Measurements from ENCODE around the gene MUC4. TPM values are rescaled to one million over a fixed set of nuclear protein-coding genes. Genes with fewer than 3 reads are reported as not detected.
"Not testable (repeated sequence)": the region's sequence is repeated elsewhere in the genome, so short reads cannot be mapped to it uniquely, and the experiment has no call there.

Gene MUC4
- total RNA-seq, 2 experiments from 2014 or later, result 0.15 to 0.24 TPM

DNA sequence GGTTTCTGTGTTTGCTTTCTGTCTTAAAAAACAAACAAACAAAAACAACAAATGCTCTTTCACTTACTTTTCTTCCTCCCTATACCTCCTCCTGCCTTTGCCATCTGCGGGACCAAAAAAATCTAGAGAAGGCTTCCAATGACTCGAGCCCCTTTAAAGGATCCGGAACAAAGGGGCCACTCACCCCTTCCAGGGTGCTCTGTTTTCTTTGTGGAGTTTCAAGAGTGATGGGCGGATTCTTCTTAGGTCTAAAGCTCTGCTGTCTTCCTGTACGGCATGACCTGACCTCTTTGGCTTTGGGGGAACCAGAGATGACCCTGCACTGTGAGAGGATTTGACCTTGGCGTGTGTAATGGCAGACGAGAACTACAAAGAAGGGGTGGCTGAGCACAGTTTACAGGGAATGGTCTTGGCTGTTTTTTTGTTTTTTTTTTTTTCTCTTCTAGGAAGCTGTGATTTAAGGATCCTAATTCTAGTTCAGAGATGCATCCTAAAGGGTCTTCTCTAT is 93.2 kb downstream of the MUC4 start:
- no peaks in the 10 kb centered on the region for H3K9me3 Mint-ChIP-seq
- no peak for DNase-seq
- H3K36me3 Mint-ChIP-seq, result peaks cover 13% of the 10 kb centered on the region
- intact Hi-C loops (cut with micrococcal nuclease), result no loop called here
- ChIA-PET POLR2A (no interaction called here), CTCF (no interaction called here)
- H3K27me3 Mint-ChIP-seq, result no peaks in the 10 kb centered on the region
- peaks cover 6% of the 10 kb centered on the region for H3K4me1 Mint-ChIP-seq (ENCODE audit: low read depth)
- no peak overlapping the region for H3K27ac Mint-ChIP-seq
- H3K4me3 Mint-ChIP-seq, result no peak overlapping the region

DNA sequence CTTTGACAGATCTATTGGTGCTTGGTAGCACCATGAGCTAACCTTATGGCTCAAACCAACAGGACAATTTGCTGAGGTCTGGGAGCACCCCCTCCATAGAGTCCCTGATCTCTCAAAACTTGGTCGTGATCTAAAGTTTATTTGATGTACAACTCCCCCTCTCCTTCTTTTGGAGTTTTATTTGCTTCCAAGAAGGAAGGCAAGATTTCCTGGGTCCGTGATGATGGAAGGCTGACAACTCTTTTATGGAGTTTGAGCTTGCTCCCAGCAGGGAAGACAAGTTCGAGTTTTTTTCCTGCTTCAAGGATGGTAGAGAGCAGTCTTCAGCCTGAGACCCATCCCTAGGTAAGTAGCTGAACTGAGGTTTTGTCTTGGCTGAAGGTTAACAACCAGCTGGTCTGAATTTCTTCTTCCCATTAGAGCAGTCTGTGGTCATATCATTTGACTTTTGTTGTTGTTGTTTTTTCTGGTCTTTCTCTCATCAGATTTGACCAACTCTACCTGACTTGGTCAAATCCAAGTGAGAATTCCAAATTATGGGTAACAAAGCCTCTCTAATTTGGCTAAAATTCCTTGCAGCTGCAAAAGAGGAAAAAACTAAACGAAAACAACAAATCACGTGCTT is 93.8 kb downstream of the MUC4 start:
- ChIA-PET CTCF (no interaction called here), POLR2A (no interaction called here)
- intact Hi-C loops (cut with micrococcal nuclease), result no loop called here
- Mint-ChIP-seq H3K27me3 (no peaks in the 10 kb centered on the region), H3K27ac (no peak overlapping the region), H3K9me3 (no peaks in the 10 kb centered on the region), H3K4me1 (ENCODE audit: low read depth) (peaks cover 6% of the 10 kb centered on the region), H3K4me3 (no peak overlapping the region), H3K36me3 (peaks cover 13% of the 10 kb centered on the region)
- no peak for DNase-seq

DNA sequence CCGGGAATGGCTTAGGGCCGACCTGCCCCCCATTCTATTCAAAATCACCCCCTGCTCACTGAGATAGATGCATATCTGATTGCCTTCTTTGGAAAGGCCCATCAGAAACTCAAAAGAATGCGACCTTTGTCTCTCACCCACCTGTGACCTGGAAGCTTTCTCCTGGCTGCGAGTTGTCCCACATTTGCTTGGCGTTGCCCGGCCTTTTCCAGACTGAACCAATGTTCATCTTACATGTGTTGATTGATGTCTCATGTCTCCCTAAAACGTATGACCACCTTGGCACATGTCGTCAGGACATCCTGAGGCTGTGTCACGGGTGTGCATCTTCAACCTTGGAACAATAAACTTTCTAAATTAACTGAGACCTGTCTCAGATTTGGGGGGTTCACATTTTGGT is 94.3 kb downstream of the MUC4 start:
- H3K4me1 Mint-ChIP-seq (ENCODE audit: low read depth), result peaks cover 6% of the 10 kb centered on the region
- no peak overlapping the region for H3K4me3 Mint-ChIP-seq
- H3K36me3 Mint-ChIP-seq, result peaks cover 13% of the 10 kb centered on the region
- POLR2A ChIA-PET, result no interaction called here
- no peak overlapping the region for H3K27ac Mint-ChIP-seq
- DNase-seq, result no peak
- CTCF ChIA-PET, result no interaction called here
- no peaks in the 10 kb centered on the region for H3K27me3 Mint-ChIP-seq
- intact Hi-C loops (cut with micrococcal nuclease), result no loop called here
- H3K9me3 Mint-ChIP-seq, result no peaks in the 10 kb centered on the region

DNA sequence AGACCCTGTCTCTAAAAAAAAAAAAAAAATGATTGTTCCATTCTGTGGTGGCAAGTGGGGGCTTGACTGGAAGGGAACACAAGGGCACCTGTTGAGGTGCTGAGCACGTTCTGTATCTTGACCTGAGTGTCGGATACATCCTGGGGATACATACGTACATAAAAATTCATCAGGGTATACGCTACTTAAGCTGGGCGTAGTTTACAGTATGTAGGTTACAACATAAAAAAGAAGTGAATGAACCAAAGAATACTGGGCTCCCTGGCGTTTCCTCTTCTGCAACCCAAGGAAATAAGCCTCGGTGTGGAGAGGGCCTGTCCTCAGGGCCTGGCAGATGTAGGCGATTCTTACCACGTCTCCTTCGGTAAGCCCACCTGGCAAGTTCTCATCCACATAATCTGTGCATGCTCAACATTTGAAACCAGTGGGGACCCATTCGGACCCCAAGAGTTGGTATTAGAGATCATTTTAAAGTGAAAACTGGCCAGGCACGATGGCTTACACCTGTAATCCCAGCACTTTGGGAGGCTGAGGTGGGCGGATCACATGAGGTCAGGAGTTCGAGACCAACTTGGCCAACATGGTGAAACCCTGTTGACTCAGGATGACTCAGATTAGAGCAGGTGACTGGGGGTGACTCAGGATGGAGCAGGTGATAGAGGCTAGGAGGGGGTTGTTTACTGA is 96.0 kb downstream of the MUC4 start:
- Mint-ChIP-seq H3K36me3 (peaks cover 13% of the 10 kb centered on the region), H3K27me3 (no peaks in the 10 kb centered on the region), H3K27ac (no peak overlapping the region), H3K9me3 (no peaks in the 10 kb centered on the region), H3K4me3 (no peak overlapping the region), H3K4me1 (ENCODE audit: low read depth) (peaks cover 6% of the 10 kb centered on the region)
- DNase-seq, result peak; percentile 59
- intact Hi-C loops (cut with micrococcal nuclease), result no loop called here
- ChIA-PET POLR2A (interaction anchor here (1.2 kb wide), 1 partner anchor 23 kb away, joined by 4 read pairs; no protein-coding TSS in a partner anchor), CTCF (no interaction called here)

DNA sequence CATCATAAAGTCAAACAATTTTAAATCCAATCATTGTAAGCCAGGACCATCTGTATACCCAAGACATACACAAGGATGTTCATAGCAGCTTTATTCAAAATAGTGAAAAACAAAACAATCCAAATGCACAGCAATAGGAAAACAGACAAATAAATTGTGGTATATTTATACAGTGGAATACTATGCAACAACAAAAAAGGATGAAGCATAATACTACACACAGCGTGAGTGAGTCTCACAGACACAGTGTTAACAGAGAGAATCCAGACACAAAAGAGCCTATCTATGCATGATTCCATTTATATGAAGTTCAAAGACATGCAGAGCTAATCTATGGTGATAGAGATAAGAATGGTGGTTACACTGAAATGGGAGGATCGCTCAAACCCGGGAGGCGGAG is 96.6 kb downstream of the MUC4 start:
- peaks cover 6% of the 10 kb centered on the region for H3K4me1 Mint-ChIP-seq (ENCODE audit: low read depth)
- ChIA-PET POLR2A (interaction anchor here (1.2 kb wide), 1 partner anchor 22 kb away, joined by 4 read pairs; no protein-coding TSS in a partner anchor), CTCF (no interaction called here)
- no peaks in the 10 kb centered on the region for H3K9me3 Mint-ChIP-seq
- no peaks in the 10 kb centered on the region for H3K27me3 Mint-ChIP-seq
- no peak overlapping the region for H3K27ac Mint-ChIP-seq
- no peak for DNase-seq
- peaks cover 13% of the 10 kb centered on the region for H3K36me3 Mint-ChIP-seq
- H3K4me3 Mint-ChIP-seq, result no peak overlapping the region
- intact Hi-C loops (cut with micrococcal nuclease), result no loop called here

DNA sequence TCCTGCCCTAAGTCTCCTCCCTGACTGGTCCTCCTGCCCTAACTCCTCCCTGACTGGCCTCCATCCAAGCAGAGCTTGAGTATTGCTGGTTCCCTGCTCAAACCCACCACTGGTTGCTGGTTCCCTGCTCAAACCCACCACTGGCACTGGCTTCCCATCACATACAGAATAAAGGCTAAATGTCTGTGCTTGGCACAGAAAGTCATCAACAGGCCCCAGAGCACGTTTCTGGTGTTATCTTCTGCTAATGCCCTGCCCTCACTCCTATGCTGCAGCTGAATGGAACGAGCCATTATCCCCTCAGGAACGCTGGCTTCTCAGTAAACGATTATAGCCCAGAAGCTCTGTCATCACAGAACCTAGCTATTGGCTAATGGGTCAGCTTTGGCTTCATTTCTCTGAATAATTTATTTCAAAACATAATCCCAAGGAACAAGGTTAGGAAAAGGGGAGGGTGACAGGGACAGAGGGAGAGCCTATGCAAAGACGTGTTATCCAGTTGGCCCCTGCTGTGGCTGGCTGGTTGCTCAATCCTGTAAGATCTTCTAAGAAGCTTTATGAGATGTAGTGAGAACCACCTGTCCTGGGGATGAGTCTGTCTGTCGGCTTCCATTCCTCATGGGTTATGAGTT is 97.2 kb downstream of the MUC4 start:
- intact Hi-C loops (cut with micrococcal nuclease), result no loop called here
- no peaks in the 10 kb centered on the region for H3K9me3 Mint-ChIP-seq
- H3K4me3 Mint-ChIP-seq, result no peak overlapping the region
- no peaks in the 10 kb centered on the region for H3K27me3 Mint-ChIP-seq
- no peak for DNase-seq
- H3K4me1 Mint-ChIP-seq (ENCODE audit: low read depth), result peaks cover 6% of the 10 kb centered on the region
- H3K36me3 Mint-ChIP-seq, result peaks cover 13% of the 10 kb centered on the region
- ChIA-PET POLR2A (no interaction called here), CTCF (no interaction called here)
- no peak overlapping the region for H3K27ac Mint-ChIP-seq

DNA sequence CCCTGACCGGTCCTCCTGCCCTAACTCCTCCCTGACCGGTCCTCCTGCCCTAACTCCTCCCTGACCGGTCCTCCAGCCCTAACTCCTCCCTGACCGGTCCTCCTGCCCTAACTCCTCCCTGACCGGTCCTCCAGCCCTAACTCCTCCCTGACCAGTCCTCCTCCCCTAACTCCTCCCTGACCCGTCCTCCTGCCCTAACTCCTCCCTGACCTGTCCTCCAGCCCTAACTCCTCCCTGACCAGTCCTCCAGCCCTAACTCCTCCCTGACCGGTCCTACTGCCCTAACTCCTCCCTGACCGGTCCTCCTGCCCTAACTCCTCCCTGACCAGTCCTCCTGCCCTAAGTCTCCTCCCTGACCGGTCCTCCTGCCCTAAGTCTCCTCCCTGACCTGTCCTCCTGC is 98.6 kb downstream of the MUC4 start:
- intact Hi-C loops (cut with micrococcal nuclease); H3K4me3 Mint-ChIP-seq; CTCF ChIA-PET; H3K27me3 Mint-ChIP-seq; H3K27ac Mint-ChIP-seq; H3K4me1 Mint-ChIP-seq (ENCODE audit: low read depth); POLR2A ChIA-PET; DNase-seq; H3K9me3 Mint-ChIP-seq: not testable (repeated sequence)
- H3K36me3 Mint-ChIP-seq, result peaks cover 13% of the 10 kb centered on the region

DNA sequence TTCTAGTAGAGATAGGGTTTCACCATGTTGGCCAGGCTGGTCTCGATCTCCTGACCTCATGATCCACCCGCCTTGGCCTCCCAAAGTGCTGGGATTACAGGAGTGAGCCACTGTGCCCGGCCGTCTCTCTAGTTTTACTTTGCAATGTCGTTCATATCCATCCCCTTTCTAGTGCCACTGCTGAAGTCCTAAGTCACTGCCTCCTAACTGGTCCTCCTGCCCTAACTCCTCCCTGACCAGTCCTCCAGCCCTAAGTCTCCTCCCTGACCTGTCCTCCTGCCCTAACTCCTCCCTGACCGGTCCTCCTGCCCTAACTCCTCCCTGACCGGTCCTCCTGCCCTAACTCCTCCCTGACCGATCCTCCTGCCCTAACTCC is 99.2 kb downstream of the MUC4 start:
- intact Hi-C loops (cut with micrococcal nuclease); H3K4me3 Mint-ChIP-seq; H3K9me3 Mint-ChIP-seq; H3K4me1 Mint-ChIP-seq (ENCODE audit: low read depth); CTCF ChIA-PET; H3K27me3 Mint-ChIP-seq; POLR2A ChIA-PET; DNase-seq; H3K27ac Mint-ChIP-seq: not testable (repeated sequence)
- peaks cover 13% of the 10 kb centered on the region for H3K36me3 Mint-ChIP-seq

DNA sequence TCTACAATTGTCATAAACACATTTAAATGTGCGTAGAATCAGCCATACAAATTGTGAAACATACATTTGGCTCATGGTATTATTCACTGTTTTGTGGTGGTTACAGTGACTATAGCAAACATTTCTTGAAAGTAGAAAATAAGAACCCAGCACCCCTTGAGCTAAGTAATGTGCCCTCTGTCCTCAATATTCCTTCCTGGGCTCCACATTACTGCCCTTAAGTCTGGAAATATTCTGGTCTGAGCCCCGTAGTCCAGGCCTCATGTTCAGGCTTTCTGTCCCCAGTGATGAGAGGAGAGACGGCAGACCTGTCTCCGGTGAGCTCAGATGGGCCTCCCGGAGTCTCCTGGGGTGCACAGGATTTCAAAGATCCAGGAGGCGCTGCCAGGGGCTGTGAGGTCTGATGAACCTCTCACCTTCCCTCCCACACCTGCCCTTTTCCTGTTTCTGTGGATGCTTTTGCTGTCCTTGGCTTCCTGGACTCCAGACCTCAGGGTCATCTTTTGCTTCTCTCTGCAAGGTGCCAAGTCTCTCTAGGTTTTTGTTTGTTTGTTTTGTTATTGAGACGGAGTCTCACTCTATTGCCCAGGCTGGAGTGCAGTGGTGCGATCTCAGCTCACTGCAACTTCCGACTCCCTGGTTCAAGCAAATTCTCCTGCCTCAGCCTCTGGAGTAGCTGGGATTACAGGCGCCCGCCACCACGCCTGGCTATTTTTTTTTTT is 99.8 kb downstream of the MUC4 start:
- peaks cover 6% of the 10 kb centered on the region for H3K4me1 Mint-ChIP-seq (ENCODE audit: low read depth)

DNA sequence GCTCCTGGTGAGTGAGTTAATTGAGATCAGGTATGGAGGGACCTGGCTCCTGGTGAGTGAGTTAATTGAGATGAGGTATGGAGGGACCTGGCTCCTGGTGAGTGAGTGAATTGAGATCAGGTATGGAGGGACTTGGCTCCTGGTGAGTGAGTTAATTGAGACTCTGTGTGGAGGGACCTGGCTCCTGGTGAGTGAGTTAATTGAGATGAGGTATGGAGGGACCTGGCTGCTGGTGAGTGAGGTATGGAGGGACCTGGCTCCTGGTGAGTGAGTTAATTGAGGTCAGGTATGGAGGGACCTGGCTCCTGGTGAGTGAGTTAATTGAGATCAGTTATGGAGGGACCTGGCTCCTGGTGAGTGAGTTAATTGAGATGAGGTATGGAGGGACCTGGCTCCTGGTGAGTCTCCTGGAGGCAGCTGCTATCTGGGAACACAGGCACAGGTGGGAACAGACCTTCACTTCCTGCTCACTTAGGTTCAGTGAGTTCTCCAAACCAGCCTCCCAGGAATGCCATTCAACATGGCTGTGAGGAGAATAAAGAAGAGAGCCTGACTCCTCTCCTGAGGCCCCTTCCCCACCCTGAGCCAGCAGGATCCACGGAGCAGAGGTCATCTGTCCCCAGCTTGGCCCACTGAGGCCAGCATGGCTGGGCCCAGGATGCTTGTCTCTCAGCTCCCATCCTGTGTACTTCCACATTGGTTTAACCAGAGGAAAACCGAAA is 100.5 kb downstream of the MUC4 start:
- H3K27ac Mint-ChIP-seq; POLR2A ChIA-PET; CTCF ChIA-PET; H3K4me1 Mint-ChIP-seq (ENCODE audit: low read depth); H3K4me3 Mint-ChIP-seq; H3K9me3 Mint-ChIP-seq; DNase-seq; H3K27me3 Mint-ChIP-seq; intact Hi-C loops (cut with micrococcal nuclease): not testable (repeated sequence)
- peaks cover 13% of the 10 kb centered on the region for H3K36me3 Mint-ChIP-seq

More for the DNA sequence above, 99.8 kb downstream of the MUC4 start:
- ChIA-PET POLR2A (no interaction called here), CTCF (no interaction called here)
- Mint-ChIP-seq H3K9me3 (no peaks in the 10 kb centered on the region), H3K27ac (no peak overlapping the region), H3K36me3 (peaks cover 13% of the 10 kb centered on the region), H3K27me3 (no peaks in the 10 kb centered on the region), H3K4me3 (no peak overlapping the region)
- intact Hi-C loops (cut with micrococcal nuclease), result no loop called here
- no peak for DNase-seq

DNA sequence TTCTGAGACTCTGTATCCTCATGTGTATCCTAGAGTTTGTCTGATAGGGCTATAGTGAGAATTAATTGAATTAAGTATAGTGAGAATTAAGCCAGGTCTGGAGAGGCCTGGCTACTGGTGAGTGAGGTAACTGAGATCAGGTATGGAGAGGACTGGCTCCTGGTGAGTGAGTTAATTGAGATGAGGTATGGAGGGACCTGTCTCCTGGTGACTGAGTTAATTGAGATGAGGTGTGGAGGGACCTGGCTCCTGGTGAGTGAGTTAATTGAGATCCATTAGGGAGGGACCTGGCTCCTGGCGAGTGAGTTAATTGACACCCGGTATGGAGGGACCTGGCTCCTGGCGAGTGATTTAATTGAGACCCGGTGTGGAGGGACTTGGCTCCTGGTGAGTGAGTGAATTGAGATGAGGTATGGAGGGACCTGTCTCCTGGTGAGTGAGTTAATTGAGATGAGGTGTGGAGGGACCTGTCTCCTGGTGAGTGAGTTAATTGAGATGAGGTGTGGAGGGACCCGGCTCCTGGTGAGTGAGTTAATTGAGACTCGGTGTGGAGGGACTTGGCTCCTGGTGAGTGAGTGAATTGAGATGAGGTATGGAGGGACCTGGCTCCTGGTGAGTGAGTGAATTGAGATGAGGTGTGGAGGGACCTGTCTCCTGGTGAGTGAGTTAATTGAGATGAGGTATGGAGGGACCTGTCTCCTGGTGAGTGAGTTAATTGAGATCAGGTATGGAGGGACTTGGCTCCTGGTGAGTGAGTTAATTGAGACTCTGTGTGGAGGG is 101.4 kb downstream of the MUC4 start:
- H3K4me1 Mint-ChIP-seq (ENCODE audit: low read depth); H3K27ac Mint-ChIP-seq; CTCF ChIA-PET; H3K4me3 Mint-ChIP-seq; intact Hi-C loops (cut with micrococcal nuclease); H3K27me3 Mint-ChIP-seq; H3K36me3 Mint-ChIP-seq; DNase-seq; POLR2A ChIA-PET; H3K9me3 Mint-ChIP-seq: not testable (repeated sequence)

Measured in activated CD4-positive, alpha-beta memory T cell treated with anti-CD3 and anti-CD28 coated beads for 36 hours (primary cell).